HepG2 (cell line): ENCODE results near the gene TMEM117. TPM values are rescaled to one million over a fixed set of nuclear protein-coding genes. Genes with fewer than 3 reads are reported as not detected.

Source experiments
- ATAC-seq: fragments of 200-7000 bp; cut with Tn5 transposase; 3 replicates; pipeline ENCODE4 v1.9.1; 2020; ENCODE audit warnings: mild to moderate bottlenecking, moderate library complexity
- BruUV-seq: library from RNA; stranded (reverse); fragments of 400-500 nt; replicated peaks from 2 replicates; lab custom pipeline; 2021; lab: Mats Ljungman, UMichigan
- CTCF ChIA-PET: fragments of 300-600 bp; formaldehyde crosslinking; extraction: SDS; loops from one replicate; lab custom pipeline; 2021; ENCODE audit warnings: low total read pairs, inconsistent platforms, low intra/inter-chr PET ratio; lab: Yijun Ruan, JAX
- POLR2A ChIA-PET: fragments of 350-600 bp; sonication (Branson Sonifier 250); formaldehyde crosslinking; loops from one replicate; lab custom pipeline; 2020; ENCODE audit warnings: antibody characterized with exemption, inconsistent platforms; lab: Yijun Ruan, JAX
- DNase-seq: peaks from one replicate; pipeline ENCODE4 v3.0.0-alpha.2; 2015; ENCODE audit warnings: low spot score
- FAIRE-seq: peaks from 3 replicates; lab custom pipeline; 2011; peaks lifted over from hg19 to GRCh38; lab: Jason Lieb, UNC
- H2AFZ ChIP-seq: one replicate; pipeline ENCODE4 v1.6.1; 2011; ENCODE audit warnings: low read length, inconsistent platforms
- H3K27ac ChIP-seq: fragments of 300-600 bp; 3 replicates; pipeline ENCODE4 v1.8.0; 2011; ENCODE audit warnings: mixed run types, mild to moderate bottlenecking, mixed read lengths, low read length, inconsistent platforms; ENCODE audit not compliant: insufficient read depth; ENCODE audit errors: extremely low read length
- H3K27me3 ChIP-seq, 2 experiments: fragments of 200-600 bp in 1 of 2; 2 replicates in 1 of 2; 3 replicates in 1 of 2; pipeline versions ENCODE4 v1.6.0 to v1.8.0; 2011; ENCODE audit warnings: low read length in 2 of 2, mild to moderate bottlenecking in 2 of 2, moderate library complexity in 2 of 2, inconsistent platforms in 1 of 2; ENCODE audit not compliant: insufficient read depth in 2 of 2, control insufficient read depth in 1 of 2
- H3K36me3 ChIP-seq, 2 experiments: fragments of 200-600 bp in 1 of 2; replicated peaks in 1 of 2; 2 replicates in 1 of 2; 3 replicates in 1 of 2; pipeline versions ENCODE4 v1.5.1 to v1.8.0; 2011; ENCODE audit warnings: low read length in 2 of 2, inconsistent platforms in 1 of 2; ENCODE audit not compliant: insufficient read depth in 2 of 2, control insufficient read depth in 1 of 2
- H3K4me1 ChIP-seq: 2 replicates; pipeline ENCODE4 v1.5.1; 2012; ENCODE audit warnings: low read length, inconsistent platforms; ENCODE audit not compliant: insufficient read depth
- H3K4me2 ChIP-seq: 2 replicates; pipeline ENCODE4 v1.6.0; 2011; ENCODE audit warnings: low read depth, low read length, inconsistent platforms
- H3K4me3 ChIP-seq, 3 experiments: fragments of 200-600 bp in 1 of 3; sonication (generic), shearing (Covaris generic) in 1 of 3; replicated peaks in 1 of 3; 2 replicates each; pipeline ENCODE4 v1.5.1; 2011 to 2016; ENCODE audit warnings: low read length in 3 of 3, inconsistent platforms in 2 of 3, low read depth in 2 of 3, mild to moderate bottlenecking in 2 of 3, control low read depth in 1 of 3, mixed read lengths in 1 of 3; ENCODE audit not compliant: insufficient read depth in 1 of 3
- H3K79me2 ChIP-seq: one replicate; pipeline ENCODE4 v1.6.1; 2011; ENCODE audit warnings: low read length, inconsistent platforms; ENCODE audit not compliant: insufficient read depth
- H3K9ac ChIP-seq: 2 replicates; pipeline ENCODE4 v1.6.0; 2011; ENCODE audit warnings: mild to moderate bottlenecking, low read depth, low read length, inconsistent platforms; ENCODE audit not compliant: insufficient read depth
- H3K9me3 ChIP-seq: 2 replicates; pipeline ENCODE4 v1.5.1; 2012; ENCODE audit warnings: mild to moderate bottlenecking, low read length
- H4K20me1 ChIP-seq: 2 replicates; pipeline ENCODE4 v1.6.0; 2011; ENCODE audit warnings: inconsistent platforms, mild to moderate bottlenecking, low read length, moderate library complexity; ENCODE audit not compliant: insufficient read depth
- HIVEP1 ChIP-seq: sonication (generic); formaldehyde crosslinking; IDR thresholded peaks from 2 replicates; pipeline ENCODE4 v1.4.0; 2020; ENCODE audit warnings: mild to moderate bottlenecking, missing genetic modification reagents
- PAXIP1 ChIP-seq: sonication (generic); formaldehyde crosslinking; conservative IDR thresholded peaks from 2 replicates; pipeline ENCODE4 v1.4.0; 2020; ENCODE audit warnings: mild to moderate bottlenecking, missing genetic modification reagents, moderate library complexity
- ZNF577 ChIP-seq: sonication (generic); formaldehyde crosslinking; IDR thresholded peaks from 2 replicates; pipeline ENCODE4 v1.4.0; 2020; ENCODE audit warnings: mild to moderate bottlenecking, low read depth, missing genetic modification reagents, borderline replicate concordance
- WGBS: methylation state at CpG from one replicate; pipeline ENCODE4 v1.1.6; 2017; ENCODE audit warnings: low lambda C conversion rate; 5-methylcytosine and 5-hydroxymethylcytosine counted together
- in situ Hi-C: cut with HindIII; loops from 2 replicates; pipeline ENCODE4 v1.10.0; 2017; ENCODE audit warnings: low pct_unique_long_range_greater_than_20kb; ENCODE audit not compliant: extremely low pct_ligation_motif_present
- intact Hi-C: fragments of 100-400 bp; cut with micrococcal nuclease; formaldehyde crosslinking; loops from one replicate; pipeline ENCODE4 v1.10.0; 2022; ENCODE audit not compliant: unreplicated experiment
- polyA plus RNA-seq, 8 experiments: library from polyadenylated mRNA; depleted of rRNA in 3 of 8; stranded (reverse) in 7 of 8; unstranded in 1 of 8; fragments of >200 nt; fragmentation: Illumina TruSeq in 4 of 8; extraction: Trizol in 4 of 8; gene quantifications; 2 replicates each; pipeline versions ENCODE4 v1.2.1 to v1.2.3, GENCODE V29; 2011 to 2016; ENCODE audit warnings: low read depth in 4 of 8, missing spikeins in 1 of 8, mixed read lengths in 1 of 8; ENCODE audit not compliant: insufficient read depth in 1 of 8
- total RNA-seq, 5 experiments: library from RNA; depleted of rRNA; stranded (reverse); fragments of >200 nt; fragmentation: Illumina TruSeq; extraction: Trizol; gene quantifications; 2 replicates each; pipeline ENCODE4 v1.2.3, GENCODE V29; 2016; ENCODE audit warnings: low read depth in 1 of 5
- TF ChIP-seq, protein P1 (sequence below): sonication (generic); formaldehyde crosslinking; IDR thresholded peaks from 2 replicates; pipeline ENCODE4 v1.8.0; 2022; ENCODE audit warnings: missing genetic modification reagents, mild to moderate bottlenecking, borderline replicate concordance

TMEM117 gene
- total and polyA plus RNA-seq, 2 of the 13 experiments (the other 11 are each of a cell fraction or from before 2014, with no cell fraction given): 2.8 to 8.5 TPM

DNA sequence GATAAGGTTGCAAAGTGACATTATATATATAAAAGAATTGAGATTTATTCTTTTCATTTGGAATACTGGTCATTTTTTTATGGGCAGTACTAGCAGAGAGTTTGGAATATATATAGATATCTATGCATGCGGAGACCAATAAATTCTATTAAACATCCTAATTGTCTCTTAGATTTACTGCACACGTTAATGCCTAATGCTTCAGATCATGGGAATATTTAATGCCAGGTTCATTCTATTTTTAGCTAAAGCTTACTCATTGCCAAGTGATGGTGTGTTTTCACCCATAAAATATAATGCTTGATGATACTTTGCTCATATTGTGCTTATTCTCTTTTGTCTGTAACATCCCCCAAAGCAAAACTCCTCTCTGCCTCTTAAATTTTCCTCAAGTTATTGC is 264.4 kb downstream of the TMEM117 start:
- intact Hi-C loops: no loop called here
- ATAC-seq (no peak), DNase-seq (no peak), FAIRE-seq (no peak)
- POLR2A ChIA-PET: no interaction called here
- H3K9ac ChIP-seq: no peak overlapping the region
- H2AFZ ChIP-seq: no peak overlapping the region
- H4K20me1 ChIP-seq: no peaks in the 10 kb centered on the region
- no peaks in the 10 kb centered on the region for H3K27me3 ChIP-seq
- no peaks in the 10 kb centered on the region for H3K4me1 ChIP-seq
- H3K79me2 ChIP-seq: no peaks in the 10 kb centered on the region
- no peak overlapping the region for H3K4me2 ChIP-seq
- CTCF ChIA-PET: no interaction called here
- H3K9me3 ChIP-seq: no peaks in the 10 kb centered on the region
- TF ChIP-seq PAXIP1 (CRISPR knock-in tag) (no peak), ZNF577 (CRISPR knock-in tag) (no peak), HIVEP1 (CRISPR knock-in tag) (no peak)
- TF ChIP-seq, protein P1, sequence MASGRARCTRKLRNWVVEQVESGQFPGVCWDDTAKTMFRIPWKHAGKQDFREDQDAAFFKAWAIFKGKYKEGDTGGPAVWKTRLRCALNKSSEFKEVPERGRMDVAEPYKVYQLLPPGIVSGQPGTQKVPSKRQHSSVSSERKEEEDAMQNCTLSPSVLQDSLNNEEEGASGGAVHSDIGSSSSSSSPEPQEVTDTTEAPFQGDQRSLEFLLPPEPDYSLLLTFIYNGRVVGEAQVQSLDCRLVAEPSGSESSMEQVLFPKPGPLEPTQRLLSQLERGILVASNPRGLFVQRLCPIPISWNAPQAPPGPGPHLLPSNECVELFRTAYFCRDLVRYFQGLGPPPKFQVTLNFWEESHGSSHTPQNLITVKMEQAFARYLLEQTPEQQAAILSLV (CRISPR knock-in tag): no peak
- no TSS peak for BruUV-seq
- no peak overlapping the region for H3K27ac ChIP-seq
- no peaks in the 10 kb centered on the region for H3K36me3 ChIP-seq
- in situ Hi-C loops: no loop called here
- H3K4me3 ChIP-seq: no peak overlapping the region
- WGBS: 93% methylated on average over 2 of the region's 2 CpGs
